HT-29 (cell line): ENCODE data around the gene EIF3B. TPM values are rescaled to one million over a fixed set of nuclear protein-coding genes. Genes with fewer than 3 reads are reported as not detected.

Experiments
- small RNA-seq: library from RNA; depleted of rRNA; stranded (forward); fragments of <200 nt; gene quantifications from one replicate; pipeline ENCODE3, GENCODE V24; 2014
- total RNA-seq: library from RNA; depleted of rRNA; stranded (reverse); fragments of >200 nt; shearing (Covaris generic); gene quantifications from 2 replicates; pipeline ENCODE4 v1.2.3, GENCODE V29; 2014; rRNA removed

The EIF3B gene
- total RNA-seq, 1 experiment from 2014 or later, result 430 TPM

Small RNAs within 50 kb of the gene (small RNA-seq; reads per million reads assigned to genes)
- not detected for gene AC004840.2

Other genes starting within 250 kb of the EIF3B start
- 89.2 and 103 TPM in 2 replicates for gene MAD1L1, start 121.9 kb upstream of the EIF3B start, total RNA-seq
- 46.6 and 48.2 TPM in 2 replicates for gene MRM2, start 112.6 kb upstream of the EIF3B start, total RNA-seq
- gene NUDT1, start 112.6 kb upstream of the EIF3B start, total RNA-seq, result 68.6 and 69.1 TPM in 2 replicates
- gene SNX8, start 40.4 kb upstream of the EIF3B start, total RNA-seq, result 41.7 and 44.0 TPM in 2 replicates
- 14.5 and 24.7 TPM in 2 replicates for gene CHST12, start 48.8 kb downstream of the EIF3B start, total RNA-seq
- gene GRIFIN, start 121.6 kb downstream of the EIF3B start, total RNA-seq, result not detected in 2 replicates
- 85.6 and 87.5 TPM in 2 replicates for gene LFNG, start 164.9 kb downstream of the EIF3B start, total RNA-seq
- 101 and 106 TPM in 2 replicates for gene BRAT1, start 200.7 kb downstream of the EIF3B start, total RNA-seq
- gene IQCE, start 204.2 kb downstream of the EIF3B start, total RNA-seq, result 23.1 and 24.7 TPM in 2 replicates